GM19023 (cell line): ENCODE results near the gene PLP2.

Source experiments
- ATAC-seq: cut with Tn5 transposase; IDR thresholded peaks from one replicate; pipeline ENCODE4 v1.9.1; 2021; ENCODE audit warnings: mild to moderate bottlenecking, moderate library complexity; ENCODE audit not compliant: unreplicated experiment

The PLP2 gene

DNA sequence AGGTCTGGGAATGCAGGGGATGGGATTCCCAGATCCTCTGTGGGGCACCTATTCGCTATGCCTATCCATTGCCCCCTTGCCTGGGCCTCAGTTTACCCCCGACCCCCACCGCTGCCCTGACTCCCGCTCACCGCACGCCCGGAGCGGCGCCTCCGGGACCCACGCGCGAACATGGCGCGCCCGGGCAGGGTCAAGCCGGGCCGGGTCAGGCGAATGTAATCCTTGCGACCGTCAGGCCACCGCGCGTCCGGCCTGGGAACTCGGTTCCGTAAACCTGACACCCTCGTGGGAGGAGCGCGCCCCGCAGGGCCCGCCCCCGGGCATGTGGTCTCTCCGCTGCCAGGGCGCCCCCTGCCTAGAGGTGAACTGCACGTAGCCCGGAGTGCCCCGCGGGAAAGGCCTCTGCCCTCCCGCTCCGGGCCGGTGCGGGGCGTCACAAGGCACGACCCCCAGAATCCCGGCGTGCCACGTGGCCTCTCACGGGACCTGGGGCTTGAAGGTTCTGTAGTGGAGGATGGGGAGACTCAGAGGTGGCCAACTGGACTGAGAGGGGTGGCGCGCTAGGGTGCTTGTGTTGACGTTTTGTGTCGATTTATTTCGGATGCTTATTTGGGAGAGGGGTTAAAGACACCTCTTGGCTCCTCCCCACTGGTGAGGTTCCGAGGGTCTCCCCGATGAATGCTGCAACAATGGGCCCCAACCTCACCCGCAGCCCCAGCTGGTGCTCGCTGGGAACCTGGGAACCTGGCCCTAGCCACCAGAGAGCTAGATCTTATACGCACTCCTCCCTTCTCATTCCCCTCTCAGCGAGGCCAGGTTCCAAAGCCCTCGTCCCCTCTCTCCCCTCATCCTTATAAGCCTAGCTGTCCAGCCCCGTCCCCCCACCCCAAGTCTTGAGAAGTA, 14.7 kb downstream of the PLP2 start, which contains the start of gene PRICKLE3:
PRICKLE3 (minus strand) TSS at position 249 of the 903 bp plus-strand sequence; CDS start at position 173, 76 bp downstream.
- ATAC-seq = peak; percentile 29

- ATAC-seq = no peak
Observed at GRCh38 chrX:49187028-49187394, 15.3 kb downstream of the PLP2 start.

DNA sequence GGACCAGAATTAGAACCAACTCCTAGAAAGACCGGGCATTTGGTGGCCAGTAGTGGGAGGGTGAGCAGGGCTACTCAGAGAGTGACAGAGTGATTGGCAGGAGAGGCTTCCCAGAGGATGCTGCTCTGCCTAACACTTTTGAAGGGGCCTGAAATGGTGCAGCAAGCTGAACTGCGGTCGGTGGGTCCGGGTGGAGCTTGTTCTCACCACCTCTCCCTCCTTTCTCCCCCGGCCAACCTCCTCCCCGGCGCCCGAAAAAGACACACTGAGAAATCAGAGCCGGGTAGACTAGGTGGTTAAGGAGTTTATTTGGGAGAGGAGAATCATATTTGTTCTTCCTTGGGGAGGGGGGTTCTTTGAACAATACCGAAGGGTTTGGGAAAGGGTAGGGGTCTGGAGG, 15.8 kb downstream of the PLP2 start:
- ATAC-seq = no peak

- ATAC-seq = no peak
Observed at GRCh38 chrX:49188468-49189076, 16.9 kb downstream of the PLP2 start.

- ATAC-seq = no peak
Observed at GRCh38 chrX:49189606-49190005, 17.9 kb downstream of the PLP2 start.

DNA sequence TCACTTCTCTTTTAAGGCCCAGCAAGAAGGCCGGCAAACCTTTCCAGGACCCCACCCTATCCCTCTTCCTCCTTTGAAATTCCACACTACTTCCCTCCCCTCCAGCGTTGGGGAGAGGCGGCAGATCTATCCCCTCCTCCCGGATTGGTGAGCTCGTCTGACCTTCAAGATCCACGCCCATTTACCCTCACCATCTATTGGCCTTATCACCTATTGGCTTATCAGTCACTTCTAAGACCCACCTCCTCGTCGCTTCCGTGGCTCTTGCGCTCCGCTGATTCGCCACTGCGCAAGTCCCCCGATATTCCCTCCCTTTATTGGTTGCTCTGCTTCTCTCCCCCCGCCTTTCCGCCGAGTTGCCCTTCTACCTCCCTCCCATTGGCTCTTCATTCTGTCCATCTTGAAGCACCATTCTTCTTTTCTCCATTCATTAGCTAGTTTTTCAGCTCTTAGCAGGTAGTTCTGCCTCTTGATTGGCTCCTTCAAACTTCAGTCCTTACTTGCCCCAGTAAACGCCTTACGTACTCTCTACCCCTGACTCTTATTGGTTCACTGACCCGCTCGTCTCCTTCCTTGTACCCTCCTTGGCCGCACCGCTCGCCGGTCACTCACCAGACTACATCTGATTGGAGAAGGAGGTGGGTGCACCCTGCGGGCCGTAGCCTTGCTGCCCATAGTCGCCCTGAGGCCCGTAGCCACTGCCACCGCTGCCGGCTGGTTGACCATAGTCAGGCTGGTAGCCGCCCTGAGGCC, 19.3 kb downstream of the PLP2 start:
- peak; percentile 90 for ATAC-seq

DNA sequence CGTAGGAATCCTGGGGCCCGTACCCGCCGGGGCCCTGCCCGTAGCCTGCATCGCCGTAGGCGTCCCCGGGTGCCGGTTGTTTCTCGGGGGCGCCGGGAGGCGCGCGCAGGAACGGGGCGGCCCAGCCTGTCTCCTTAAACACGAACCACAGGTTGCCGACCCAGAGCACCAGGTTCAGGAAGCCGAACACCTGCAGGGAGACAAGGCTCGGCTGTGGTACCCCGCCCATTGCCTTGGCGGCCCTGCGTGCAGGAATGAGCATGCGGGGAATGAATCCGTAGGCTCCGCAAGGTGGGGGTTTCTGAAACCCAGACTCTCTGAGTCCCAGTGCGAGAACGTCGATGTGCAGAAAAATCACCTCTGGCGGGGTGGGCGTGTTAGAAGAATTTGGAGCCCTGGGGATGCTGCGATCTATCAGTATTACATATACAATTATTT, 19.9 kb downstream of the PLP2 start:
- ATAC-seq = peak; percentile 16

- no peak for ATAC-seq
Observed at GRCh38 chrX:49192722-49193328, 21.1 kb downstream of the PLP2 start.

GRCh38 chrX:49193542-49193964, 21.9 kb downstream of the PLP2 start:
- no peak for ATAC-seq

DNA sequence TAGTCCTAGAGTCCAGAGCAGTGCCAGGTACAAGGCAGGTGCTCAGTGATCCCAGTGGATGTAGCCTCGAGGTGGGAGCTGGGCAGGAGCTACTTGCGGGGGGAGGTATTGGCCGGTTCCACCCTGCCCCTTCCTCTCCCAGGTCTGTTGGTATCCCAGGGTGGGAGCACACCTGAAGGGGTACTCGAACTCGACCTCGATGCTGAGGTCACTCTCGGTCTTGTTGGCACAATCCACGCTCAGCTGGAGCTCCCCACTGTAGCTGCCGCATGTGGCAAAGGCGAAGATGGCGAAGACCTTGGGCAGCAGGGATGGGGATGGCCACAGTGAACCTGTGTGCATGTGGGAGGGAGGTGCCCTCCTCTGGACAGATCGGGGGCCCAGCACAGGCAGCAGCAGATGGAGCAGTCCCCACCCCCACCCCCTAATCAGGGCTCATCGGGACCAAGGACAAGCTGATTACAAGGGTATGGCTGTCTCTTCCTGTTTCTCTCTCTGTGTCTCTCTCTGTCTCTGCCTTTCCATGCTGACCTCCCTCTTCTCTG, 25.9 kb downstream of the PLP2 start:
- no peak for ATAC-seq

DNA sequence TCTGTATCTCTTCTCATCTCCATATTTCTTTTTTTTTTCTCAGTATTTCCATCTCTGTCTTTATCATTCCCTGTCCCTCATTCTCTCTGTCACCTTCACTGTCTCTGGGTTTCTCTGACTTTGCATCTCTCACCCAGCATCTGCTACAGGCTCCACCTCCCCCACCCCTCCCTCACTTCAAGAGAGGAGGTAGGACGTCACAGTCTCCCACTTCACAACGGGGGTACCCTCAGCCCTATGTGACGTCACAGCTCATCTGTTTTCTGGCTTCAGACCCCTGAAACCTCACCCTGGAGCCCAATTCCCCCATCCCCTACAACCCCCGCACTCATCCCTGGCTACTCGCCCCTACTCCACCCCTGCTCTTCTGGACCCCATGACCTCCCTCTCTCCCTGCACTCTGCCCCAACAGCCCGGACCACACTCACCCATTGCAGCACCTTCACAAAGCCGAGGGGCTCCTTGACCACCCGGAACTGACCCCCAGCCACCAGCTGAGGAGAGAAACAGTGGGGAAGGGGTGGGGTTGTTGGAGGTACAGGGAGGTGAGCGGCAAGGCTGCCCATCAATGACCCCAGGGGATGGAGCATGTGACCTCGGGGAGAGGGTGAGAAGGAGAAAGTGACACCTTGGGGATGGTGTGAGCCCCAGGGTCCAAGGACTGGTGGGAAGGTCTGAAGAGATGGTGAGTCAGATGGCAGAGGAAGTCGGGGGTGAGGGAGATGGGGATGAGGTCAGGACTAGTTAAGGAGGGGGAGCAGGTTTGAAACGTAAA, 27.0 kb downstream of the PLP2 start:
- no peak for ATAC-seq

DNA sequence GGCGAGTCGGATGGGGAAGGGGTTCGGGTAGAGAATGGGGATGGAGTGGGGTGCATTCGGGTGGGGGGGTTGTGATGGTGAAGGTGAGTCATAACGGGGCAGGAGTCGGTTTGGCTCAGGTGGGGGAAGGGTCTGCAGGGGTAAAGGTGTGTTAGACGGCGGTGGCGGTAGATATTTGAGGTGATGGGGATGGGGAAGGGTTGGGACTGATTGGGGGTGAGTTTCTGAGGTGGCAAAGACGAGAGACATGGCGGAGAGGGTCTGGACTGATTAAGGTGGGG, 27.6 kb downstream of the PLP2 start:
- ATAC-seq = no peak

DNA sequence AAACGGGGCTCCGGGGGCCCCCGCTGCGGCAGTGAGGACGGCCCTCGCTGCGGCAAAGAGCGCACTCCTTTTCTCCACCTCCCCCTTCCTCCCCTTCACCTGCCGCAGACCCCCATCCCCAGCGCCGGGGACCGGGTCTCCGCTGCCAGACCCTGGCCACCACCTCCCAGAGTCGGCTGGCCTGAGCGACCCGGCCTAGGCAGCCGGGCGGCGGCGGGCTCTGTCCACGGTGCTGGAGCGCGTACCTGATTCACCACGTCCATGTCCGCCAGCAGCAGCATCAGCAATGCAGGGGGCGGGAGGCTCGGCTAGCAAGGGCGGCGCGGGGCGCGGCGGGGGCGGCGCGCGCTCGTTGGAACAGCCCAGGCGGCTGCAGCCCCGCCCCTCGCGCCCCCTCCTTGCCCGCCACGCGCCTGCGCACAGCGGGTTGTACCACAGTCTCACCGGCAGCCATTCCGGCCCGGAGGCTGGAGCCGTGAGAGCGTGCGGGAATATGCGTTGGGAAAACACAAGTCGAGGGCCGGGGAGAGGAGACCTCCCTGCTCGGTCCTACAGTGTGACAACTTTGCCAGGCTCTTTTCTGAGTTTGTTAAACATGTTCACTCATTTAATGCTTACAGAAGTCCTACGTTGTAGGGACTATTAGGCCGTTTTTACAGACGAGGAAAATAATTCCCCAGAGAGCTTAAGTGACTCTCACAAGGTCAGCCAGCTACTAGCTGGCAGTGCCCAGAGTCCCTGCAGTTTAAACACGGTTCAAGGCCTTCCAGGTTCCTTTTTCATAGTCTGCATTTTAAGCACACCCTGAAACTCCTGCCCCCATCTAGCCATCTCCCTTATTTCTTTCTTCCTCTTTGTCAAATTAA, 28.4 kb downstream of the PLP2 start, which contains the start of gene SYP:
SYP (minus strand) TSS at position 288 of the 866 bp plus-strand sequence; CDS start at position 281, 7 bp downstream.
- peak; percentile 86 for ATAC-seq

- no peak for ATAC-seq
Observed at GRCh38 chrX:49202022-49202421, 30.3 kb downstream of the PLP2 start.

DNA sequence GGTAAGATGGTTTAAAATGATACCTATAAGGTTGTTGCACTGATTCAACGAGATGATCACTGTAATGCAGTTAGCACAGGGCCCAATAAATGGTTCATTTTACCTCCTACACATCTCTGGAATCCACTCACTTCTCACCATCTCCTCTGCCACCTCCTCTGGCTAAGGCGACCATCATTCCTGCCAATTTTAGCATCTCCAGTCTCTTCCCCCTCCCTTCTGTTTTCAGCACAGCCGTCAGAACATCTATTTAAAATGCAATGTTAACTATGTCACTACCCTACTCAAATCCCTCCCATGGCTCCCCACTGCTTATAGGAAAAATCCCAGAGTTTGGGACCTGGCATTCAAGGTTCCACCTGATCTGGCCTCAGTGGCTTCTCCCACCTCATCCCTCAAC, 31.8 kb downstream of the PLP2 start:
- no peak for ATAC-seq

- ATAC-seq = no peak
Observed at GRCh38 chrX:49204017-49204416, 32.3 kb downstream of the PLP2 start.

DNA sequence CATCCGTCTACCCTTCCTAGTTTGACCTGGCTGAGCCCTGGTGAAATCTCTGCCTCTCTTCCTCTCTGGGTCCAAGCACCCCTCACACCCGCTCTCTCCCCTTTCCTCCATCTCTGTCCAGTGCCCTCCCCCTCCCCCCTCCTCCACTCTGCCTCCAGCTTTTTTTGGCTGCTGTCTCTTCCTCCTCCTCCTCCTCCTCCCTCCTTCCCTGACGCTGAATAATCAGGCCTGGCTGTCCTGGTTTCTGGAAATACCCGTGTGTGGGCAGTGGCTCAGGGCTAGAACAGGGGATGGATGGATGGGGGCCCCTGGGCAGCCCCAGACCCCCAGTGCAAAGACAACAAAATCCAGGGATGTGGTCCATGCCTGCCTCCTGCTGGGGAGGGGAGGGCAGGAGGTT, 33.0 kb downstream of the PLP2 start:
- no peak for ATAC-seq

- no peak for ATAC-seq
Observed at GRCh38 chrX:49205443-49205842, 33.7 kb downstream of the PLP2 start.

GRCh38 chrX:49206543-49206942, 34.8 kb downstream of the PLP2 start:
- no peak for ATAC-seq
